ENCODE data around the gene IL33. TPM values are rescaled to one million over a fixed set of nuclear protein-coding genes. Genes with fewer than 3 reads are reported as not detected.
"Not testable (repeated sequence)": the region's sequence is repeated elsewhere in the genome, so short reads cannot be mapped to it uniquely, and the experiment has no call there.

Gene IL33
- total RNA-seq, 1 experiment from 2014 or later, result 2.7 TPM

- no peak for DNase-seq
- no peaks in the 10 kb centered on the region for H3K79me2 ChIP-seq (ENCODE audit: low read length)
- TF ChIP-seq EZH2phosphoT487 (IDR thresholded peaks at IDR 0.05; ENCODE audit: borderline replicate concordance, low read length), result no peak
- no peak for TF ChIP-seq CTCF (conservative IDR thresholded peaks at IDR 0.05; ENCODE audit: low read depth, low read length)
- no peak for TF ChIP-seq EZH2 (IDR thresholded peaks at IDR 0.05; ENCODE audit: low read length, unreplicated experiment)
- 0 out of 2 replicates have a peak, but pooled peaks cover 4% of the 10 kb centered on the region for H3K36me3 ChIP-seq (ENCODE audit: low read depth, low read length)
- ChIA-PET CTCF (no interaction called here), POLR2A (ENCODE audit: unreplicated experiment) (no interaction called here)
- no peak for ATAC-seq
- no peaks in the 10 kb centered on the region for H3K27me3 ChIP-seq (ENCODE audit: low read length)
- no peak overlapping the region for H3K9ac ChIP-seq (ENCODE audit: low read length)
- BruUV-seq (replicated peaks), result no TSS peak
- H4K20me1 ChIP-seq (ENCODE audit: low read length), result no peaks in the 10 kb centered on the region
- no peak overlapping the region for H3K4me3 ChIP-seq (ENCODE audit: low read length)
- H2AFZ ChIP-seq (ENCODE audit: low read length), result no peak overlapping the region
- no peaks in the 10 kb centered on the region for H3F3A ChIP-seq (ENCODE audit: low read length, unreplicated experiment)
- H3K9me3 ChIP-seq (ENCODE audit: low read length), result peaks cover 3% of the 10 kb centered on the region; the same call in 1 of the 2 replicates
- H3K4me1 ChIP-seq (ENCODE audit: insufficient read depth, low read length), result no peaks in the 10 kb centered on the region
- H3K9me2 ChIP-seq (replicated peaks; ENCODE audit: low read length), result no peaks in the 10 kb centered on the region
- intact Hi-C loops (cut with micrococcal nuclease), result no loop called here
- H3K4me2 ChIP-seq (ENCODE audit: low read length), result no peak overlapping the region
- H3K27ac ChIP-seq (ENCODE audit: low read length), result no peak overlapping the region
Observed at GRCh38 chr9:6173914-6174313, 41.7 kb upstream of the IL33 start.

- H3K9ac ChIP-seq (ENCODE audit: low read length); H3F3A ChIP-seq (ENCODE audit: low read length, unreplicated experiment); H3K9me2 ChIP-seq (replicated peaks; ENCODE audit: low read length); H3K27me3 ChIP-seq (ENCODE audit: low read length); H3K9me3 ChIP-seq (ENCODE audit: low read length); H3K4me1 ChIP-seq (ENCODE audit: insufficient read depth, low read length); H3K4me3 ChIP-seq (ENCODE audit: low read length); BruUV-seq (replicated peaks); H4K20me1 ChIP-seq (ENCODE audit: low read length); ATAC-seq; DNase-seq; H3K4me2 ChIP-seq (ENCODE audit: low read length); CTCF ChIA-PET; H3K36me3 ChIP-seq (ENCODE audit: low read depth, low read length); POLR2A ChIA-PET (ENCODE audit: unreplicated experiment); H3K27ac ChIP-seq (ENCODE audit: low read length); H3K79me2 ChIP-seq (ENCODE audit: low read length); intact Hi-C loops (cut with micrococcal nuclease); H2AFZ ChIP-seq (ENCODE audit: low read length): not testable (repeated sequence)
Observed at GRCh38 chr9:6182549-6183226, 32.9 kb upstream of the IL33 start.

DNA sequence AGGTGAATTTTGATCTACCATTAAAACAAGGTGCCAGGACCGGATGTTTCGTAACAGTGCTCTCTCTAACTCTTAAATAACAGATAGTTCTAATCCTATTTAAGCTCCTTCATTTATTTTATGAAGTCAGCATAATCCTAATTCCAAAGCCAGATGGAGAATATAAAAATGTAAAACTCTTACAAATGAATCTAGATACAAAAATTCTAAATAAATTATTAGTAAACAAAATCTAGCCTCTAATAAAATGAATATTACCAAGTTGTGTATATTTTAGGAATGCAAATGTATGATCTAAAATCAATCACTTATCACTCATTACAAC is 32.4 kb upstream of the IL33 start:
- no peak overlapping the region for H3K27ac ChIP-seq (ENCODE audit: low read length)
- ChIA-PET POLR2A (ENCODE audit: unreplicated experiment) (no interaction called here), CTCF (no interaction called here)
- no peak overlapping the region for H3K4me2 ChIP-seq (ENCODE audit: low read length)
- H3K9ac ChIP-seq (ENCODE audit: low read length), result no peak overlapping the region
- no peaks in the 10 kb centered on the region for H3K9me3 ChIP-seq (ENCODE audit: low read length)
- no peaks in the 10 kb centered on the region for H3K9me2 ChIP-seq (replicated peaks; ENCODE audit: low read length)
- H3F3A ChIP-seq (ENCODE audit: low read length, unreplicated experiment), result no peaks in the 10 kb centered on the region
- H3K4me3 ChIP-seq (ENCODE audit: low read length), result no peak overlapping the region
- H3K27me3 ChIP-seq (ENCODE audit: low read length), result no peaks in the 10 kb centered on the region
- no peaks in the 10 kb centered on the region for H3K4me1 ChIP-seq (ENCODE audit: insufficient read depth, low read length)
- no peak overlapping the region for H2AFZ ChIP-seq (ENCODE audit: low read length)
- ATAC-seq (no peak), DNase-seq (no peak)
- no peaks in the 10 kb centered on the region for H4K20me1 ChIP-seq (ENCODE audit: low read length)
- TF ChIP-seq EZH2phosphoT487 (IDR thresholded peaks at IDR 0.05; ENCODE audit: borderline replicate concordance, low read length) (no peak), CTCF (conservative IDR thresholded peaks at IDR 0.05; ENCODE audit: low read depth, low read length) (no peak), EZH2 (IDR thresholded peaks at IDR 0.05; ENCODE audit: low read length, unreplicated experiment) (no peak)
- no TSS peak for BruUV-seq (replicated peaks)
- intact Hi-C loops (cut with micrococcal nuclease), result no loop called here
- no peaks in the 10 kb centered on the region for H3K79me2 ChIP-seq (ENCODE audit: low read length)
- no peaks in the 10 kb centered on the region for H3K36me3 ChIP-seq (ENCODE audit: low read depth, low read length)
